ENCODE measurements around the gene RERE. TPM values are rescaled to one million over a fixed set of nuclear protein-coding genes. Genes with fewer than 3 reads are reported as not detected.
"Not testable (repeated sequence)": the region's sequence is repeated elsewhere in the genome, so short reads cannot be mapped to it uniquely, and the experiment has no call there.

The RERE gene
- total RNA-seq, 1 donor from 2014 or later, result 141 TPM

GRCh38 chr1:8649875-8650274 is 167.6 kb downstream of the RERE start:
- no peak for DNase-seq (ENCODE audit: extremely low read depth, low read depth, low spot score)

GRCh38 chr1:8649027-8649426 is 168.4 kb downstream of the RERE start:
- DNase-seq (ENCODE audit: extremely low read depth, low read depth, low spot score), result no peak

GRCh38 chr1:8646996-8647395 is 170.4 kb downstream of the RERE start:
- DNase-seq (ENCODE audit: extremely low read depth, low read depth, low spot score), result no peak

GRCh38 chr1:8646189-8646588 is 171.3 kb downstream of the RERE start:
- DNase-seq (ENCODE audit: extremely low read depth, low read depth, low spot score), result no peak

GRCh38 chr1:8643542-8644536 is 173.6 kb downstream of the RERE start:
- no peak for DNase-seq (ENCODE audit: extremely low read depth, low read depth, low spot score)

GRCh38 chr1:8642114-8642513 is 175.3 kb downstream of the RERE start:
- no peak for DNase-seq (ENCODE audit: extremely low read depth, low read depth, low spot score)

GRCh38 chr1:8641377-8641997 is 176.0 kb downstream of the RERE start:
- no peak for DNase-seq (ENCODE audit: extremely low read depth, low read depth, low spot score)

- DNase-seq (ENCODE audit: extremely low read depth, low read depth, low spot score), result no peak
Observed at GRCh38 chr1:8640950-8641349, 176.5 kb downstream of the RERE start.

- DNase-seq (ENCODE audit: extremely low read depth, low read depth, low spot score), result no peak
Observed at GRCh38 chr1:8639148-8639547, 178.3 kb downstream of the RERE start.

- DNase-seq (ENCODE audit: extremely low read depth, low read depth, low spot score), result no peak
Observed at GRCh38 chr1:8633741-8634501, 183.5 kb downstream of the RERE start.

GRCh38 chr1:8632102-8632501 is 185.3 kb downstream of the RERE start:
- no peak for DNase-seq (ENCODE audit: extremely low read depth, low read depth, low spot score)

GRCh38 chr1:8631163-8631562 is 186.3 kb downstream of the RERE start:
- no peak for DNase-seq (ENCODE audit: extremely low read depth, low read depth, low spot score)

GRCh38 chr1:8629241-8630091 is 188.0 kb downstream of the RERE start:
- DNase-seq (ENCODE audit: extremely low read depth, low read depth, low spot score), result no peak

GRCh38 chr1:8628606-8629005 is 188.8 kb downstream of the RERE start:
- no peak for DNase-seq (ENCODE audit: extremely low read depth, low read depth, low spot score)

- DNase-seq (ENCODE audit: extremely low read depth, low read depth, low spot score), result no peak
Observed at GRCh38 chr1:8627728-8628127, 189.7 kb downstream of the RERE start.

- no peak for DNase-seq (ENCODE audit: extremely low read depth, low read depth, low spot score)
Observed at GRCh38 chr1:8625981-8626898, 191.2 kb downstream of the RERE start.

GRCh38 chr1:8625491-8625890 is 191.9 kb downstream of the RERE start:
- no peak for DNase-seq (ENCODE audit: extremely low read depth, low read depth, low spot score)

- DNase-seq (ENCODE audit: extremely low read depth, low read depth, low spot score), result not testable (repeated sequence)
Observed at GRCh38 chr1:8623651-8624192, 193.7 kb downstream of the RERE start.

- DNase-seq (ENCODE audit: extremely low read depth, low read depth, low spot score), result not testable (repeated sequence)
Observed at GRCh38 chr1:8621785-8622348, 195.6 kb downstream of the RERE start.
